A549 (cell line): ENCODE data around the gene POLR3E. TPM values are rescaled to one million over a fixed set of nuclear protein-coding genes. Genes with fewer than 3 reads are reported as not detected.

Source experiments
- ATAC-seq, 2 experiments: fragments of 200-7000 bp in 1 of 2; fragments of >200 bp in 1 of 2; cut with Nextera tagmentation in 1 of 2; cut with Tn5 transposase in 1 of 2; 3 replicates each; pipeline versions ENCODE4 v1.8.0 to v1.9.1; 2018 to 2020; ENCODE audit warnings: mild to moderate bottlenecking in 1 of 2, moderate library complexity in 1 of 2
- CTCF ChIA-PET: fragments of 300-600 bp; sonication (Branson Sonifier 250); formaldehyde crosslinking; extraction: SDS; loops from one replicate; lab custom pipeline; 2021; ENCODE audit warnings: antibody characterized with exemption, inconsistent platforms; lab: Yijun Ruan, JAX
- POLR2A ChIA-PET: fragments of 350-600 bp; formaldehyde crosslinking; extraction: SDS; loops from one replicate; lab custom pipeline; 2021; ENCODE audit warnings: antibody characterized with exemption, inconsistent platforms; lab: Yijun Ruan, JAX
- DNase-seq, 2 experiments: peaks; one replicate each; pipeline versions ENCODE4 v3.0.0 to v3.0.0-alpha.2; 2011 to 2016; ENCODE audit warnings: low read depth in 1 of 2, low spot score in 1 of 2
- FAIRE-seq: peaks from 2 replicates; lab custom pipeline; 2011; peaks lifted over from hg19 to GRCh38; lab: Jason Lieb, UNC
- H3K27ac ChIP-seq, 2 experiments: fragments of >200 bp; sonication (Bioruptor Twin); formaldehyde crosslinking; 3 replicates each; pipeline ENCODE4 v1.5.1; 2016 to 2017
- H3K4me1 ChIP-seq: fragments of >200 bp; sonication (Bioruptor Twin); formaldehyde crosslinking; 3 replicates; pipeline ENCODE4 v1.6.1; 2016
- H3K4me2 ChIP-seq: fragments of >200 bp; sonication (Bioruptor Twin); formaldehyde crosslinking; 3 replicates; pipeline ENCODE4 v1.6.1; 2016
- H3K4me3 ChIP-seq: fragments of >200 bp; sonication (Bioruptor Twin); formaldehyde crosslinking; 3 replicates; pipeline ENCODE4 v1.5.1; 2016
- H3K9me3 ChIP-seq: fragments of >200 bp; sonication (Bioruptor Twin); formaldehyde crosslinking; 3 replicates; pipeline ENCODE4 v1.6.1; 2016
- BHLHE40 ChIP-seq: IDR thresholded peaks from 2 replicates; pipeline ENCODE4 v1.6.1; 2012; ENCODE audit warnings: low read depth, low read length, inconsistent platforms
- EHF ChIP-seq: fragments of 250-450 bp; sonication (Bioruptor Pico); IDR thresholded peaks from 2 replicates; pipeline ENCODE4 v1.5.0; 2020; ENCODE audit warnings: mild to moderate bottlenecking
- EHMT2 ChIP-seq: fragments of 200-600 bp; sonication (generic); IDR thresholded peaks from 2 replicates; pipeline ENCODE4 v1.6.1; 2016; ENCODE audit warnings: antibody characterized with exemption, low read depth, mild to moderate bottlenecking, moderate library complexity
- ELK1 ChIP-seq: fragments of 150-350 bp; IDR thresholded peaks from 2 replicates; pipeline ENCODE4 v1.6.1; 2014; ENCODE audit warnings: low read depth, mild to moderate bottlenecking, low read length
- ESRRA ChIP-seq: fragments of 150-350 bp; IDR thresholded peaks from 2 replicates; pipeline ENCODE4 v1.6.1; 2014; ENCODE audit warnings: mild to moderate bottlenecking, low read length, borderline replicate concordance
- FOSL2 ChIP-seq, 2 experiments: fragments of 450-650 bp in 1 of 2; fragments of >200 bp in 1 of 2; sonication (Bioruptor Twin) in 1 of 2; formaldehyde crosslinking; IDR thresholded peaks; 2 replicates each; pipeline versions ENCODE4 v1.5.0 to v1.6.1; 2016 to 2020; ENCODE audit warnings: mild to moderate bottlenecking in 1 of 2, moderate library complexity in 1 of 2
- GATA3 ChIP-seq: IDR thresholded peaks from 2 replicates; pipeline ENCODE4 v1.6.1; 2012; ENCODE audit warnings: borderline replicate concordance
- HOXB5 ChIP-seq: fragments of 250-450 bp; sonication (Bioruptor Pico); IDR thresholded peaks from 2 replicates; pipeline ENCODE4 v1.5.0; 2020; ENCODE audit warnings: mild to moderate bottlenecking, moderate library complexity
- JUN ChIP-seq, 2 experiments: fragments of >200 bp; sonication (Bioruptor Twin); formaldehyde crosslinking; IDR thresholded peaks; 2 replicates in 1 of 2; 3 replicates in 1 of 2; pipeline ENCODE4 v1.6.1; 2016 to 2017
- MAFK ChIP-seq: fragments of 450-650 bp; IDR thresholded peaks from 2 replicates; pipeline ENCODE4 v1.6.1; 2014; ENCODE audit not compliant: partially characterized antibody
- MAZ ChIP-seq: fragments of 150-350 bp; IDR thresholded peaks from 2 replicates; pipeline ENCODE4 v1.6.1; 2014; ENCODE audit warnings: antibody characterized with exemption, low read depth, low read length, borderline replicate concordance
- NFE2L2 ChIP-seq: fragments of 150-350 bp; conservative IDR thresholded peaks from 2 replicates; pipeline ENCODE4 v1.6.1; 2014; ENCODE audit warnings: low read length
- PHF8 ChIP-seq: fragments of 200-600 bp; sonication (generic); IDR thresholded peaks from 2 replicates; pipeline ENCODE4 v1.6.1; 2016; ENCODE audit warnings: low read depth, mild to moderate bottlenecking, antibody characterized with exemption, moderate library complexity, borderline replicate concordance
- POLR2AphosphoS2 ChIP-seq: conservative IDR thresholded peaks from 2 replicates; pipeline ENCODE4 v1.6.1; 2012; ENCODE audit warnings: low read length, improper control_type of control experiment, inconsistent platforms
- RAD21 ChIP-seq, 2 experiments: fragments of >200 bp in 1 of 2; sonication (Bioruptor Twin) in 1 of 2; formaldehyde crosslinking in 1 of 2; IDR thresholded peaks in 1 of 2; conservative IDR thresholded peaks in 1 of 2; 2 replicates in 1 of 2; 3 replicates in 1 of 2; pipeline ENCODE4 v1.6.1; 2012 to 2018; ENCODE audit warnings: inconsistent platforms in 1 of 2
- RCOR1 ChIP-seq: fragments of 150-350 bp; IDR thresholded peaks from 2 replicates; pipeline ENCODE4 v1.6.1; 2014; ENCODE audit warnings: antibody characterized with exemption, low read length, low read depth
- REST ChIP-seq: fragments of 200-600 bp; sonication (generic); IDR thresholded peaks from 2 replicates; pipeline ENCODE4 v1.6.1; 2016; ENCODE audit warnings: antibody characterized with exemption, mild to moderate bottlenecking, moderate library complexity
- RNF2 ChIP-seq: fragments of 200-600 bp; sonication (generic); IDR thresholded peaks from 2 replicates; pipeline ENCODE4 v1.6.1; 2016; ENCODE audit warnings: low read depth, mild to moderate bottlenecking, antibody characterized with exemption, moderate library complexity, borderline replicate concordance
- ZFP36 ChIP-seq: fragments of 450-650 bp; IDR thresholded peaks from 2 replicates; pipeline ENCODE4 v1.6.1; 2014; ENCODE audit warnings: borderline replicate concordance; ENCODE audit not compliant: partially characterized antibody
- ZSCAN20 ChIP-seq: fragments of 250-450 bp; sonication (Bioruptor Pico); IDR thresholded peaks from 2 replicates; pipeline ENCODE4 v1.8.0; 2022; ENCODE audit warnings: mild to moderate bottlenecking, moderate library complexity
- WGBS: methylation state at CpG from one replicate; pipeline ENCODE4 v1.1.6; 2017; ENCODE audit errors: missing lambda C conversion rate; 5-methylcytosine and 5-hydroxymethylcytosine counted together
- polyA plus RNA-seq, 4 experiments: library from polyadenylated mRNA; depleted of rRNA in 3 of 4; stranded (reverse); fragments of >200 nt; fragmentation: RNase III in 1 of 4; extraction: RNeasy Plus Mini Kit Qiagen cat#74134 plus additional on column Dnase treatment in 1 of 4; gene quantifications; 2 replicates in 3 of 4; 3 replicates in 1 of 4; pipeline ENCODE4 v1.2.3, GENCODE V29; 2011 to 2017
- TF ChIP-seq, protein P1 (sequence below): fragments of >200 bp; sonication (Bioruptor Twin); formaldehyde crosslinking; IDR thresholded peaks from 3 replicates; pipeline ENCODE4 v1.6.1; 2016

The POLR3E gene
- polyA plus RNA-seq, 2 of the 4 experiments (the other 2 are of a cell fraction) = 54.6 to 77.9 TPM

DNA sequence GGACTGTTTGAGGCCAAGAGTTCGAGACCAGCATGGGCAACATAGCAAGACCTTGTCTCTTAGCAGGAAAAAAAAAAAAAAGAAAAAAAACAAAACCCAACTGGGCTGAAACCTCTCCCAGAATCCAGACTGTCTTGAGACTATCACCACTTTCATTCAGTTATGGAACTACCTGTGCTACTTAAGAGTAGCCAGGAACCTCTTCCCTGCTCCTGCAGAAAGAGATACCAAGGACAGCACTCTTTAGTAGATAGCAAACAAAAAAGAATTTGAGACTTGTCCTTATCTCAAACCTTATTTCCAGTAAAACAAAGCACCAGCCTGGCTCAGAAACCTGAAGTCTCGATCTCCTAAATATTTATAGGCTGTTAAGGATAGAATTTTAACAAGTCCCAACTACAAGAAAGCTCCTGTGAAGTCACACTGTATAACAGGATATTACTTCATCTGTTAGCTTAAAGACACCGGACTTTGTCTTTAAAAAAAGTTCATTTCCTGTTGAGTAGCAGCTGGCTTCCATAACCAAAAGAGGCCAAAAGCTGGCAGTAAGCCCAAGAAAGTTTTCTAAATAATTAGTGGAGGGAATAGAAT, 72.1 kb downstream of the POLR3E start:
- H3K4me3 ChIP-seq = no peak overlapping the region
- DNase-seq (peak in 1 of 2 experiments; percentile 40), ATAC-seq (no peak), FAIRE-seq (no peak)
- H3K4me2 ChIP-seq = peak overlapping the region; percentile 95
- TF ChIP-seq RNF2 (no peak), BHLHE40 (no peak), POLR2AphosphoS2 (no peak), REST (peak; percentile 86)
- 44% methylated on average over 3 of the region's 3 CpGs for WGBS
- peak overlapping the region; percentile 44 to 68 for H3K27ac ChIP-seq
- POLR2A ChIA-PET = no interaction called here
- no peaks in the 10 kb centered on the region for H3K9me3 ChIP-seq
- H3K4me1 ChIP-seq = peaks cover 50% of the 10 kb centered on the region
- CTCF ChIA-PET = interaction anchor here (0.9 kb wide), 1 partner anchor 9 kb away, joined by 3 read pairs; no protein-coding TSS in a partner anchor

GRCh38 chr16:22370038-22370820, 73.0 kb downstream of the POLR3E start:
- no peak for FAIRE-seq
- ATAC-seq = no peak
- TF ChIP-seq NFE2L2 (0 out of 2 replicates have a peak, but pooled peaks have one; percentile 31), FOSL2 (IDR thresholded peaks at IDR 0.05) (no peak), FOSL2 (CRISPR knock-in tag; IDR thresholded peaks at IDR 0.05) (0 out of 2 replicates have a peak, but pooled peaks have one; percentile 25), ZSCAN20 (CRISPR knock-in tag) (no peak), EHF (CRISPR knock-in tag) (0 out of 2 replicates have a peak, but pooled peaks have one; percentile 9), RAD21 (conservative IDR thresholded peaks at IDR 0.05 in 1 of 2, IDR thresholded peaks at IDR 0.05 in 1 of 2) (no peak), MAFK (peak; percentile 92)
- H3K27ac ChIP-seq = peak overlapping the region; percentile 44 to 90
- 60% methylated on average over 2 of the region's 2 CpGs for WGBS
- H3K4me3 ChIP-seq = no peak overlapping the region
- POLR2A ChIA-PET = no interaction called here
- H3K4me1 ChIP-seq = peaks cover 50% of the 10 kb centered on the region
- no peaks in the 10 kb centered on the region for H3K9me3 ChIP-seq
- H3K4me2 ChIP-seq = peak overlapping the region; percentile 95
- CTCF ChIA-PET = interaction anchor here (0.8 to 0.9 kb wide), 2 partner anchors 10 to 40 kb away, joined by 3 to 4 read pairs; no protein-coding TSS in a partner anchor
- no peak for DNase-seq

- peak overlapping the region; percentile 86 to 90 for H3K27ac ChIP-seq
- 28% methylated on average over 14 of the region's 14 CpGs for whole genome bisulfite sequencing
- H3K4me3 ChIP-seq = peak overlapping the region; percentile 88
- FAIRE-seq (no peak), ATAC-seq (no peak), DNase-seq (no peak)
- TF ChIP-seq ESRRA = no peak
- no peak for TF ChIP-seq MAZ
- TF ChIP-seq RCOR1 = no peak
- no peak for TF ChIP-seq JUN (IDR thresholded peaks at IDR 0.05)
- no peak for TF ChIP-seq POLR2AphosphoS2
- TF ChIP-seq GATA3 = no peak
- TF ChIP-seq MAFK = no peak
- no peak for TF ChIP-seq ZFP36
- TF ChIP-seq ELK1 = no peak
- TF ChIP-seq HOXB5 (CRISPR knock-in tag) = no peak
- TF ChIP-seq, protein P1, sequence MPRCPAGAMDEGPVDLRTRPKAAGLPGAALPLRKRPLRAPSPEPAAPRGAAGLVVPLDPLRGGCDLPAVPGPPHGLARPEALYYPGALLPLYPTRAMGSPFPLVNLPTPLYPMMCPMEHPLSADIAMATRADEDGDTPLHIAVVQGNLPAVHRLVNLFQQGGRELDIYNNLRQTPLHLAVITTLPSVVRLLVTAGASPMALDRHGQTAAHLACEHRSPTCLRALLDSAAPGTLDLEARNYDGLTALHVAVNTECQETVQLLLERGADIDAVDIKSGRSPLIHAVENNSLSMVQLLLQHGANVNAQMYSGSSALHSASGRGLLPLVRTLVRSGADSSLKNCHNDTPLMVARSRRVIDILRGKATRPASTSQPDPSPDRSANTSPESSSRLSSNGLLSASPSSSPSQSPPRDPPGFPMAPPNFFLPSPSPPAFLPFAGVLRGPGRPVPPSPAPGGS = no peak
- no peak for TF ChIP-seq EHMT2
- TF ChIP-seq PHF8 = no peak
- no peaks in the 10 kb centered on the region for H3K9me3 ChIP-seq
- peaks cover 50% of the 10 kb centered on the region for H3K4me1 ChIP-seq
- H3K4me2 ChIP-seq = peak overlapping the region; percentile 95
- ChIA-PET POLR2A (interaction anchor here (0.8 kb wide), 1 partner anchor 24 kb away, joined by 3 read pairs; no protein-coding TSS in a partner anchor), CTCF (interaction anchor here (0.8 to 1.4 kb wide), 9 partner anchors 12 to 1073 kb away, joined by 3 to 5 read pairs (median 3); no protein-coding TSS in a partner anchor)
Observed at GRCh38 chr16:22372882-22373661, 75.9 kb downstream of the POLR3E start.
